Memory B cell (primary cell): ENCODE results near the gene SIAH3.
"Not testable (repeated sequence)": the region's sequence is repeated elsewhere in the genome, so short reads cannot be mapped to it uniquely, and the experiment has no call there.

ENCODE experiments used
- ATAC-seq: fragments of 150-1000 bp; cut with Tn5 transposase; 2 replicates; pipeline ENCODE4 v1.10.0; 2021; ENCODE audit warnings: low read depth, mild to moderate bottlenecking, moderate library complexity
- DNase-seq, 2 donors: peaks; one replicate each; pipeline ENCODE4 v3.0.0; 2022; ENCODE audit warnings: low spot score in 2 of 2
- H3K27ac Mint-ChIP-seq: one replicate; pipeline ENCODE4 v1.8.0; 2022; ENCODE audit warnings: mild to moderate bottlenecking, moderate library complexity, mixed read lengths
- H3K27me3 Mint-ChIP-seq: one replicate; pipeline ENCODE4 v1.8.0; 2022; ENCODE audit warnings: mixed read lengths
- H3K36me3 Mint-ChIP-seq: one replicate; pipeline ENCODE4 v1.8.0; 2022; ENCODE audit warnings: mild to moderate bottlenecking, mixed read lengths
- H3K4me1 Mint-ChIP-seq: one replicate; pipeline ENCODE4 v1.8.0; 2022; ENCODE audit warnings: mixed read lengths
- H3K4me3 Mint-ChIP-seq: one replicate; pipeline ENCODE4 v1.8.0; 2022; ENCODE audit warnings: mild to moderate bottlenecking, moderate library complexity, mixed read lengths
- H3K9me3 Mint-ChIP-seq: one replicate; pipeline ENCODE4 v1.8.0; 2022; ENCODE audit warnings: mixed read lengths

SIAH3 gene

DNA sequence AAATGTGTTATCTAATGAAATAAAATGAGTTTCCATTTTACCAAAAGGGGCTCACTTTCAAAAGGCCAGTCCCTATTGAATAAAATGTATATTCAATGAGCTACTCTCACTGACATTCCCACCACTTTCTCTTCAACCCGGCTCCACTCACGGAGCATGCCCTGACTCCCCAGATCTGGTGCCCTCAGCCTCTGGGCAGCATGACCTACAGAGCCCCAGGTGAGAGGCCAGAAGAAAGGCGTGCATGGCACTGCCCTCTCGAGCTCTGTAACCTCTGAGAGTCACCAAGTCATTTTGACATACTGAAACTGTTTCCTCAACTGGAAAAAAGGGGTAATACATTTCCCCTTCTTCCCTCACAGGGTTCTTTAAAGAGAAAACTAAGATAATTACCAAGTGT is 25.2 kb upstream of the SIAH3 start:
- H3K36me3 Mint-ChIP-seq: no peaks in the 10 kb centered on the region
- no peak for DNase-seq
- H3K4me3 Mint-ChIP-seq: no peak overlapping the region
- H3K27me3 Mint-ChIP-seq: peaks cover 16% of the 10 kb centered on the region
- ATAC-seq: no peak
- H3K27ac Mint-ChIP-seq: no peak overlapping the region
- H3K4me1 Mint-ChIP-seq: no peaks in the 10 kb centered on the region
- no peaks in the 10 kb centered on the region for H3K9me3 Mint-ChIP-seq

GRCh38 chr13:45875951-45876350 is 24.4 kb upstream of the SIAH3 start:
- Mint-ChIP-seq H3K36me3 (no peaks in the 10 kb centered on the region), H3K4me1 (no peaks in the 10 kb centered on the region), H3K27ac (no peak overlapping the region)

DNA sequence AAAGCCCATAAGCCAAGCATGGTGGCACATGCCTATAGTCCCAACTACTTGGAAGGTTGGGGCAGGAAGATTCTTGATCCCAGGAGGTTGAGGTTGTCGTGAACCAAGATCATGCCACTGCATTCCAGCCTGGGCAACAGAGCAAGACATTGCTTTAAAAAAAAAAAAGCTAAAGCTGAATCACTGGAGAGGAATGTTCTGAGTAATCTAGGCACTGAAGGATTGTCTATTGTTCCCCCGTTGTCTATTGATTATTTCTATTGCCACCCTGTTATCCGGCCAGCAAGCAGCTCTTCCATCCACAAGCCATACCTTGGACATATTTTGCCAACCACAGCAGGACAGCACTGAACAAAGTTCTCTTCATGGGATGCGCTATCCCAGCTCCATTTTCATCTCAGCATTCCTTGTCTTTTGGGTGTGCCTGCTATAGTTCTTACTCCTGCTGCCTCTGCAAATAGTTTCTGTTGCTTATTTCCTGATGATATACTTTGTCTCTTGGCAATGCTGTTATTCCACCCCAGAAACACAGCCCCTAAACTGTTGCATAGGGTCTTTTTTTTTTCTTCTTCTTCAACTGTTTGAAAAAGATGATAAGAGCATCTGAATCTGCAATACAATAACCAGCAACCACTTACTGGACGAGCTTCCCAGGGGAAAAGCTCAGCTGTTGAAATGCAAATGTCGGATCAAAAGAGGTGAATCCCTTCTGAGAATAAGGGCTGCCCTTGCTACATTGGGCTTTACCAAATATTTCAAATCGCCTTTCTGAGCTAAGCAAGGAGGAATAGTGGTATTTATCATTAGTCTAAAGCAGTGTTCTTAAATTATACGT is 22.2 kb upstream of the SIAH3 start:
- no peaks in the 10 kb centered on the region for H3K9me3 Mint-ChIP-seq
- peaks cover 12% of the 10 kb centered on the region for H3K27me3 Mint-ChIP-seq
- H3K27ac Mint-ChIP-seq: no peak overlapping the region

More at GRCh38 chr13:45875951-45876350, 24.4 kb upstream of the SIAH3 start:
- peaks cover 15% of the 10 kb centered on the region for H3K27me3 Mint-ChIP-seq
- H3K4me3 Mint-ChIP-seq: no peak overlapping the region
- ATAC-seq (no peak), DNase-seq (no peak)
- no peaks in the 10 kb centered on the region for H3K9me3 Mint-ChIP-seq

GRCh38 chr13:45872566-45872965 is 21.0 kb upstream of the SIAH3 start:
- ATAC-seq: no peak
- no peak overlapping the region for H3K4me3 Mint-ChIP-seq
- no peaks in the 10 kb centered on the region for H3K4me1 Mint-ChIP-seq
- no peaks in the 10 kb centered on the region for H3K36me3 Mint-ChIP-seq
- H3K27ac Mint-ChIP-seq: no peak overlapping the region
- H3K27me3 Mint-ChIP-seq: peaks cover 12% of the 10 kb centered on the region
- H3K9me3 Mint-ChIP-seq: no peaks in the 10 kb centered on the region
- no peak for DNase-seq

More for the DNA sequence above, 22.2 kb upstream of the SIAH3 start:
- no peaks in the 10 kb centered on the region for H3K36me3 Mint-ChIP-seq
- H3K4me3 Mint-ChIP-seq: no peak overlapping the region
- no peaks in the 10 kb centered on the region for H3K4me1 Mint-ChIP-seq
- DNase-seq (no peak), ATAC-seq (no peak)

GRCh38 chr13:45871201-45871600 is 19.6 kb upstream of the SIAH3 start:
- not testable (repeated sequence) for DNase-seq, ATAC-seq, H3K4me1 Mint-ChIP-seq, H3K27ac Mint-ChIP-seq, H3K36me3 Mint-ChIP-seq, H3K9me3 Mint-ChIP-seq, H3K4me3 Mint-ChIP-seq
- peaks cover 14% of the 10 kb centered on the region for H3K27me3 Mint-ChIP-seq

GRCh38 chr13:45870232-45870631 is 18.7 kb upstream of the SIAH3 start:
- H3K4me3 Mint-ChIP-seq: no peak overlapping the region
- ATAC-seq (no peak), DNase-seq (no peak)
- peaks cover 9% of the 10 kb centered on the region for H3K27me3 Mint-ChIP-seq
- H3K4me1 Mint-ChIP-seq: no peaks in the 10 kb centered on the region
- H3K27ac Mint-ChIP-seq: no peak overlapping the region
- H3K36me3 Mint-ChIP-seq: no peaks in the 10 kb centered on the region
- H3K9me3 Mint-ChIP-seq: peaks cover 2% of the 10 kb centered on the region

DNA sequence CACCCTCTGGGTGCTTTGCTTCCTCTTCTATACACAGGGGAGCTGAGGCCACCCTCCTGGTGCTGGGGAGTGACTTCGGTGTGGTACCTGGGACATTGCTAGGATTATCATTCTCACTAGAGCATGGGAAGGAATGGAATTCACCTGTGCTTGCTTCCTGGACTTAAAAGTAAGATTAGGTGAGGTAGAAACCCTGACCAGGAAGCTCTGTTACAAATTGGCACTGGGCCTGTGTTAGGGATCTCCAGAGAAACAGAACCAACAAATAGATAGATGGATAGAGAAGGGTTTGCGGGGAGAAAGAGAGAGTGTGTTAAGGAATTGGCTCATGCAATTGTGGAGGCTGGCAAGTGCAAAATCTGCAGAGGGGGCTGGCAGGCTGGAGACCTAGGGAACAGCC is 13.9 kb upstream of the SIAH3 start:
- DNase-seq: no peak
- Mint-ChIP-seq H3K27ac (no peak overlapping the region), H3K27me3 (peaks cover 9% of the 10 kb centered on the region), H3K4me3 (no peak overlapping the region), H3K4me1 (no peaks in the 10 kb centered on the region), H3K9me3 (peaks cover 2% of the 10 kb centered on the region), H3K36me3 (no peaks in the 10 kb centered on the region)
- ATAC-seq: no peak

DNA sequence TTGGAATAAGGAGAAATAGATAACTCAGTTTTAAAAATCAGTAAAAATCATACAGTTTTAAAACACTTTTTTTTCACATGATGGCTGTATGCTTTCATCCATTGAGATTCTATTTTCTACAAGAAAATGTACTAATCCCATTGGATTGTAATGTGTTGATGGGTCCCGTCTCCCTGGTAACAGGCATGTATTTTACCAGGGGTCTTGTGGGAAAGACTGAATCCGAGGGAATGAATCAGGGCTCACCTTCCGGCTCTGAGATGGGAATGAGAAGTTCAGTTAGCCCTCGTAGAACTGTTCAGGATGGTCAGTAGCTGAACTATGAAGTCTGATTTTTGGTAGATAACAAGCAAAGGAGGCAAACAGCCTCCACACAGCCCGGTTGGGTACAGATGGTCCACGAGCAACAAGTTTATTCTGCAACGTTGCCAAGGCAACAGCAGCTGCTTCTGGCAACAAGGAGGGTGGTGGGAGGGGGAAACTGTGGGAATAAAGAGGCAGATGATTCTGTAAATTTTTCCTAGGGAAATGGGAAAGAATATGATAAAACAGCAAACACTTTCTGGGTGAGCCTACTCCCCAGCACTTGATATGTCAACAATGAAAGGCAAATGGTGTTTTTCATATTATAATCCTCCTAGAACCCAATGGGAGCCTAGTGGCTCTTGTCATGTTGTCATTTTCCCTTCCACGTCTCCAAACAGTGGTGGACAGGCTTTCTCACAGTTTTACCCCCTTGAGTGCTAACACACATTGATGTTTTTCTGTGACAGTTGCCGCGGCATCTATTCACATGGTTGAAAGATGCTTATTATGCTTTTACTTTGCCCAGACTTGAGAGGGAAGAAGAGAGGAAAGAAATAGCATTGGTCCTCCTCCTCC is 12.4 kb upstream of the SIAH3 start:
- DNase-seq (no peak), ATAC-seq (no peak)
- no peak overlapping the region for H3K27ac Mint-ChIP-seq
- no peaks in the 10 kb centered on the region for H3K4me1 Mint-ChIP-seq
- no peak overlapping the region for H3K4me3 Mint-ChIP-seq
- H3K36me3 Mint-ChIP-seq: no peaks in the 10 kb centered on the region
- peaks cover 2% of the 10 kb centered on the region for H3K9me3 Mint-ChIP-seq
- H3K27me3 Mint-ChIP-seq: peaks cover 12% of the 10 kb centered on the region

GRCh38 chr13:45861322-45861721 is 9.8 kb upstream of the SIAH3 start:
- ATAC-seq (no peak), DNase-seq (no peak)
- no peaks in the 10 kb centered on the region for H3K36me3 Mint-ChIP-seq
- H3K4me1 Mint-ChIP-seq: no peaks in the 10 kb centered on the region
- no peak overlapping the region for H3K4me3 Mint-ChIP-seq
- H3K27ac Mint-ChIP-seq: no peak overlapping the region
- peaks cover 10% of the 10 kb centered on the region for H3K27me3 Mint-ChIP-seq
- no peaks in the 10 kb centered on the region for H3K9me3 Mint-ChIP-seq

DNA sequence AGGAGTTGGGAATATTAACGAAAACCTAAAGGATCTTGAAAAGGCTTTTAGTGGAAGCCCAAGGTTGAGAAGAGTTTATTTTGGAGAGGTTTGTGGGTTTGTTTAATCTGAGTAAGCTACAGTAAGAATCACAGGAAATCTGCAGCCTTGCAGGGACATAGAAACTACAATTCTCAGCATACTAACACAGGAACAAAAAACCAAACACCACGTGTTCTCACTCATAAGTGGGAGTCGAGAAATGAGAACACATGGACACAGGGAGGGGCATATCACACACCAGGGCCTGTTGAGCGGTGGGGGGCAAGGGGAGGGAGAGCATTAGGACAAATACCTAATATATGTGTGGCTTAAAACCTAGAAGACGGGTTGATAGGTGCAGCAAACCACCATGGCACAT is 8.7 kb upstream of the SIAH3 start:
- Mint-ChIP-seq H3K9me3 (no peaks in the 10 kb centered on the region), H3K4me3 (no peak overlapping the region), H3K4me1 (no peaks in the 10 kb centered on the region), H3K27ac (no peak overlapping the region), H3K27me3 (peaks cover 11% of the 10 kb centered on the region), H3K36me3 (no peaks in the 10 kb centered on the region)
- no peak for DNase-seq
- no peak for ATAC-seq

- H3K36me3 Mint-ChIP-seq: no peaks in the 10 kb centered on the region
- peaks cover 1% of the 10 kb centered on the region for H3K9me3 Mint-ChIP-seq
- H3K4me1 Mint-ChIP-seq: no peaks in the 10 kb centered on the region
- ATAC-seq: no peak
- H3K27me3 Mint-ChIP-seq: peaks cover 11% of the 10 kb centered on the region
- no peak overlapping the region for H3K27ac Mint-ChIP-seq
- H3K4me3 Mint-ChIP-seq: no peak overlapping the region
- no peak for DNase-seq
These were observed 8.2 kb upstream of the SIAH3 start for GRCh38 chr13:45859705-45860104.

GRCh38 chr13:45852494-45852893 is 941 bp upstream of the SIAH3 start:
- ATAC-seq (no peak), DNase-seq (no peak)
- Mint-ChIP-seq H3K9me3 (peaks cover 5% of the 10 kb centered on the region), H3K4me1 (peaks cover 12% of the 10 kb centered on the region), H3K36me3 (peaks cover 5% of the 10 kb centered on the region), H3K4me3 (no peak overlapping the region), H3K27me3 (peaks cover 38% of the 10 kb centered on the region), H3K27ac (no peak overlapping the region)

- peaks cover 41% of the 10 kb centered on the region for H3K27me3 Mint-ChIP-seq
- no peak overlapping the region for H3K27ac Mint-ChIP-seq
- DNase-seq: no peak
- peaks cover 5% of the 10 kb centered on the region for H3K9me3 Mint-ChIP-seq
- peaks cover 16% of the 10 kb centered on the region for H3K4me1 Mint-ChIP-seq
- ATAC-seq: no peak
- no peak overlapping the region for H3K4me3 Mint-ChIP-seq
- H3K36me3 Mint-ChIP-seq: peaks cover 5% of the 10 kb centered on the region
These were observed 403 bp upstream of the SIAH3 start for GRCh38 chr13:45851956-45852355.

- H3K4me1 Mint-ChIP-seq: peaks cover 16% of the 10 kb centered on the region
- no peak for ATAC-seq
- H3K9me3 Mint-ChIP-seq: peaks cover 5% of the 10 kb centered on the region
- peaks cover 42% of the 10 kb centered on the region for H3K27me3 Mint-ChIP-seq
- no peak overlapping the region for H3K27ac Mint-ChIP-seq
- H3K4me3 Mint-ChIP-seq: no peak overlapping the region
- DNase-seq: no peak
- H3K36me3 Mint-ChIP-seq: peaks cover 5% of the 10 kb centered on the region
These were observed 1.4 kb downstream of the SIAH3 start for GRCh38 chr13:45850027-45850613.
